NB4 (cell line): ENCODE data around the gene DAZAP1.

Experiments
- POLR2A ChIP-seq: IDR thresholded peaks from 2 replicates; pipeline ENCODE4 v1.6.1; 2011; ENCODE audit warnings: mild to moderate bottlenecking; ENCODE audit not compliant: insufficient read length; ENCODE audit errors: extremely low read depth
- TF ChIP-seq, protein P1 (sequence below): IDR thresholded peaks from one replicate; pipeline ENCODE4 v1.5.1; 2012; ENCODE audit warnings: low read depth, low read length
- TF ChIP-seq, protein P2 (sequence below): IDR thresholded peaks from 2 replicates; pipeline ENCODE4 v1.6.1; 2011; ENCODE audit warnings: low read depth, low read length

DNA sequence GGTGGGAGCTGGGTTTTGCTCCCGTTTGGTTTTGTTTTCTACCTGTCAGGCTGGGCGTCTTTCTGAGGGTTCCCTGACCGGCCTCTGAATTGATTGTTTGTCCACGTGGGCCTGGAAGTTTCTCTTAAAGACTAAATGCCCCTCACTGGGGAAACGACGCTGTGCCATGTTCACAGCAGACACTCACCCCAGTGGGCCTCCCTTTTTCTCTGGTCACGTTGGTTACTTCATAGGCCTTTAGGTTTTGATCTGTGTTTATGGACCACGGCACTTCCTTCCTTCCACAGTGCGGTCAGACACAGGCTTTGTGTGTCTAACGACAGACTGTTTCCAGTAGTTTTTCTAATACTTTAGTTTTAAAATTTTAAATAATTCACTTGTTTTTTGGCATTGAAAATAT lies 43.8 kb upstream of the DAZAP1 start:
- TF ChIP-seq, protein P1, sequence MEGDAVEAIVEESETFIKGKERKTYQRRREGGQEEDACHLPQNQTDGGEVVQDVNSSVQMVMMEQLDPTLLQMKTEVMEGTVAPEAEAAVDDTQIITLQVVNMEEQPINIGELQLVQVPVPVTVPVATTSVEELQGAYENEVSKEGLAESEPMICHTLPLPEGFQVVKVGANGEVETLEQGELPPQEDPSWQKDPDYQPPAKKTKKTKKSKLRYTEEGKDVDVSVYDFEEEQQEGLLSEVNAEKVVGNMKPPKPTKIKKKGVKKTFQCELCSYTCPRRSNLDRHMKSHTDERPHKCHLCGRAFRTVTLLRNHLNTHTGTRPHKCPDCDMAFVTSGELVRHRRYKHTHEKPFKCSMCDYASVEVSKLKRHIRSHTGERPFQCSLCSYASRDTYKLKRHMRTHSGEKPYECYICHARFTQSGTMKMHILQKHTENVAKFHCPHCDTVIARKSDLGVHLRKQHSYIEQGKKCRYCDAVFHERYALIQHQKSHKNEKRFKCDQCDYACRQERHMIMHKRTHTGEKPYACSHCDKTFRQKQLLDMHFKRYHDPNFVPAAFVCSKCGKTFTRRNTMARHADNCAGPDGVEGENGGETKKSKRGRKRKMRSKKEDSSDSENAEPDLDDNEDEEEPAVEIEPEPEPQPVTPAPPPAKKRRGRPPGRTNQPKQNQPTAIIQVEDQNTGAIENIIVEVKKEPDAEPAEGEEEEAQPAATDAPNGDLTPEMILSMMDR = no peak
- no peak for TF ChIP-seq POLR2A
- TF ChIP-seq, protein P2, sequence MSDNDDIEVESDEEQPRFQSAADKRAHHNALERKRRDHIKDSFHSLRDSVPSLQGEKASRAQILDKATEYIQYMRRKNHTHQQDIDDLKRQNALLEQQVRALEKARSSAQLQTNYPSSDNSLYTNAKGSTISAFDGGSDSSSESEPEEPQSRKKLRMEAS = no peak
